Measurements from ENCODE around the gene GRAMD1B.
"Not testable (repeated sequence)": the region's sequence is repeated elsewhere in the genome, so short reads cannot be mapped to it uniquely, and the experiment has no call there.

Gene GRAMD1B

DNA sequence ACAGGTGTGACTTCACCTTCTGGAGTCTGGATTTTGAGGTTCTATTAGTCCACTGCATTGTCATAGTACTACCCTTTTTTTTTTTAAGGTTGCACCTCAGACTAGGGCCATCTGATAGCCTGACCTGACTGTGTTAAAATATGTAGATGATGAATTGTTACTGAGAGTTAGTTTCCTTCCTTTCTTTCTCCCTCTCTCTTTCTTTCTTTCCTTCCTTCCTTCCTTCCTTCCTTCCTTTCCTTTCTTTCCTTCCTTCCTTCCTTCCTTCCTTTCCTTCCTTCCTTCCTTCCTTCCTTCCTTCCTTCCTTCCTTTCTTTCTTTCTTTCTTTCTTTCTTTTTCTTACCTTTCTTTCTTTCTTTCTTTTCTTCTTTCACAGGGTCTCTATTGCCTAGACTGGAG is 83.2 kb downstream of the GRAMD1B start:
- DNase-seq = not testable (repeated sequence)

DNA sequence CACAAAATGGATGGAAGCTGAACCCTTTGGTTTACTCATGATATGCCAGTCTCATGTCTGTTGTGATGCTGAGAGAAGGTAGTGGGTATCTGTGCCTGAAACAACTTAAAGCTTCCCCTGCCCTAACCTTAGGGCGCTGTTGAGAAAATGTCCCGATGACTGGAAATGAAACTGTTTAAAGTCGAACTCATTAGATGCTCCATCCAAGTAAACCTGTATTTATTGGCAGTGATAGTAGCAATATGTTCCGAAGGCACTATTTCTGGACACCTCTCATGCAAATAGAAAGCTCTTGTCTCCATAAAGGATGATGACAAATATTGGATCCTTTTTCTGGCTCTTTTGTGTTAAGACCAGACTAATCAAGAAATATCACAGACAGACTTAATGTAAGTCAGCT is 86.2 kb downstream of the GRAMD1B start:
- no peak for DNase-seq

GRCh38 chr11:123517559-123518364 is 87.7 kb downstream of the GRAMD1B start:
- DNase-seq = no peak

- DNase-seq = no peak
Observed at GRCh38 chr11:123518496-123519054, 88.5 kb downstream of the GRAMD1B start.

GRCh38 chr11:123519055-123519796 is 89.2 kb downstream of the GRAMD1B start:
- DNase-seq = no peak

DNA sequence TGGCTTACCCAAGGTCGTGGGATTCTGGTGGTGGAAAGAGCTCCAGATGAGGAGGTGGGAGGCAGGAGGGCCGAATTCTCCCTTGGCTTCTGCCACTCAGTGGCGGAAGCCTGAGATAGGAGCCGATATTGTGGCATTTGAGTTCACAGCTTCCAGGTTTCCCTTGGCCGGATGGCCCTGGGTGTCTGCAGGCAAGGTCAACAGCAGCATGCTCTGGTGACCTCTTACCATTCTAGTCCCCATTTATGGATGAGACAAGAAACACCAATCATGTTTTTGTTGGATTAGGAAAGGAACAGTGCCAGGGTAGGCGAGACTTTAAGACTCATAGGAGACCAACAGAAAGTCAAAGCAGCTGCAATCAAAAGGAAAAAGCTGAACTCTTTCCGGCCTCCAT is 89.7 kb downstream of the GRAMD1B start:
- no peak for DNase-seq

- DNase-seq = not testable (repeated sequence)
Observed at GRCh38 chr11:123520476-123520875, 90.4 kb downstream of the GRAMD1B start.

DNA sequence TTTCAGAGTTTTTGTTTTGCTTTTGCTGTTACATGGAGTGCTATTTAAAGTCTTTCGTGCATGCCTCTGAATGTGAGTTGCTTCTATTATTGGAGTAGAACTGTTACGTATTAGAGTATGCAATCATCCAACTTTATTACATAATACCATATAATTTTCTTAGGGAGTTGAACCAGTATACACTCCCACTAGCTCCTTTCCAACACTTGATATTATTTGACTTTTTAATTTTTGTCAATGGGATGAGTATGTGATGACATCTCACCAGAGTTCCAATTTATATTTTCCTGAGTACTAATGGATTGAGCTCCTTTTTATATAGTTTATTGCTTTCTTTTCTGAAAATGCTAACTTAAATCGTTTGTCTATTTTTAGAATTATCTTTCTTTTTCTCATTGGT is 90.9 kb downstream of the GRAMD1B start:
- DNase-seq = no peak

- no peak for DNase-seq
Observed at GRCh38 chr11:123521930-123522329, 91.9 kb downstream of the GRAMD1B start.

GRCh38 chr11:123523539-123523938 is 93.5 kb downstream of the GRAMD1B start:
- no peak for DNase-seq

GRCh38 chr11:123525097-123525496 is 95.0 kb downstream of the GRAMD1B start:
- DNase-seq = no peak

DNA sequence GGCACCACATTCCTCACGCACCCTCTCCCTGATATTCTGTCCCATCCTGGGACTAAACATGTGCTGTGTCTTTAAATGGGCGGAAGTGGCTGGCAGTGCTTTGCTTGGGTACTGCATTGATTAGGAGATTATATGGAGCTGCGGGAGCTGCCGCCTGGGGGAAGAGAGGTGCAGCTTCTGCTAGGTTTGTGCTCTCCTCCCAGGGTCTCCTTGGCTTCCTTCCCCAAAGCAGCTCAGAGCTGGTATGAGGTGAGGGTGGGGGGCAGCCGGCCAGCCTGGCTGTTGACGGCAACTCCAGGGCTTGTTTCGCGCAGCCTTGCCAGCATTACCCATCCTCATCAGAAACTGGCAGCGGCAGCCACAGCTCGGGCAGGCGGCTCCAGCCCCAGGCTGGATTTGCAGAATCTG is 95.4 kb downstream of the GRAMD1B start:
- DNase-seq = no peak

DNA sequence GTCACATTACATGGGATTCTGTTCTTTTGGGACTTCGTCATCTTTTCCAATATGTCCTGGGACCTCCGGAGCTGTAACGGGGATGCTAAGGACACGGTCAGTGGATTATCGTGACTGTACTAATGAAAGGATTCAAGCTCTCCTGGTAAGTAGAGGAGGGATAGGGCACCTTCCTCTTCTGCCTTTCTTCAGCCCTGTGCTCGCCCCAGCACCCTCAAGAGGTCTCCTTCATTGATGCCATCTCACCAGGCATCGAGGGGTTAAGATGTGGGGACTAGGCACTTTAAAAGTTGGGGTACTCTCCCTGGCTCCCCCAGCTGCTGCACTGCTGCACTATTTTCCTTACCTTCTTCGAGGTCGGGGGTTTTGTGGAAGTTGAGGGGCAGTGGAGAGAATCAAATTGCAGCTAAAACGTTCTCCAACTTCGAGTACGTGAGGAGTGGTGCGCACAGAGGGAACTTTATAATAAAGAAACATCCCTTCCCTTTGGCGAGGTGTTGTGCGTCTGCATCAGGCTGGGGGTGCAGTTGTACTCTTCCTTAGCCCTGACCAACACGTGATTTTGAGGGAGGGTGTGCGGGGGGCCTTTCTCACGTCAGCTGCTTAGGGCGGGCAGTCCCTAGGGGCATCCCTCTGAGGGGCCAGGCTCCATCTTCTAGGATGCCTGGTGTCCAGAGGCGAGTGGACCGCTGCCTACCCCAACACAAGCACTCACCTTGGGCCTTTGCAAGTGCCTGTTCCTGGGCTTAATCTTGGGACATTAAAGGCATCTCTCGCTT is 96.1 kb downstream of the GRAMD1B start:
- no peak for DNase-seq

GRCh38 chr11:123526918-123527317 is 96.8 kb downstream of the GRAMD1B start:
- no peak for DNase-seq

- no peak for DNase-seq
Observed at GRCh38 chr11:123527526-123527925, 97.5 kb downstream of the GRAMD1B start.

GRCh38 chr11:123527947-123528346 is 97.9 kb downstream of the GRAMD1B start:
- DNase-seq = no peak

DNA sequence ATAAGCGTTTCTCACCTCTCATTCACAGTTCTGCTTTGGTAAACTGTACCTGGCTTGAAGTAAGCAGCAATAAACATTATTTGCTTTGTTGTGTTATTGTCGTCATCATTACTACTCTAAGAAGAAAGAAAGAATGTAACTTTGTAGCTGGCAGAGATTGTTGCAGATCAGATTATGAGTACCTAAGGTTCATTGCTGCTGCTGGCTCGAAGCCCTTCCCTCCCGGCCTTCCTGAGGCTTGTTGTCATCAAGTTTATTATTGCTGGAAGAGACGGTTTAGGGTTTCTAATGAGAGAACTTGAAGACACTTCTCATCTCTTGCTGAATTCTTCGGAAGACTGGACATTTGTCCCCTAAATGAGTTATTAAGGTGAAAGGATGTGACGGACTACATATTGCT is 101.3 kb downstream of the GRAMD1B start:
- DNase-seq = no peak

DNA sequence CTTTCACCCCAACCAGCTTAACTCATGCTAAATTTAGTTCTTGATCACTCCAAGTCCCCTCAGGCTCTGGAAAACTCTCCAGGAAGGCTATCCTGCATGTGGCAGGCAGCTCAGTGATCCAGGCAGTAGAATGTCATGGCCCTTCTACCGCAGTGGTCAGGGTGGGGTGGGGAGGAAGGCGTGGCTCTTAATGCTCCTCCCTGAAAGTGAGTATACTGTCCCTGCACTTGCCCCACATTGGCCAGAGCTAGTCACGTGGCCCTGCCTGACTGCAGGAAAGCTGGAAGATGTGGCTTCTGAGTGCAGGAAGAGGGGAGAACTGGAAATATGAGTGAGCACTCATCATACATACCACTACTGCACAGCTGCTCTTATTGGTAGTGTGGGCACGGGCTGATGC is 102.1 kb downstream of the GRAMD1B start:
- no peak for DNase-seq

DNA sequence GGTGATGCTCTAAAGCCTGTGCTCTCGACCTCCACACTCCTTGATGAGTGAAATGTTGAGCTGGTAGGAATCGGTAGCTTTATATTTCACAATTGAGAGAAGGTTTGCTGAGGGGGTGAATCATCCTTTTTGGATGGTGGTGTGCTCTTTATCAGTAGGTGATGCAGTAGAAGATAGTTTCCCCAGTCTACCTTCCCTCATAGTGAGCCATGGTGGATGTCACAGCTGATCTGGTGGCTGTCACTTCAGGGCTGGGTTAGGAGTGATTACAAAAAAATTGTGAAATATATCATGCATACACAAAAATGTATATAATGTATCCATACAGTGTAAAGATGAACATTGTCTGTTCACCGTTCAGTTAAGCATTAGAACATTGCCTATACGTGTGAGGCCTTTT is 105.3 kb downstream of the GRAMD1B start:
- DNase-seq = no peak

GRCh38 chr11:123536690-123537437 is 106.8 kb downstream of the GRAMD1B start:
- no peak for DNase-seq

DNA sequence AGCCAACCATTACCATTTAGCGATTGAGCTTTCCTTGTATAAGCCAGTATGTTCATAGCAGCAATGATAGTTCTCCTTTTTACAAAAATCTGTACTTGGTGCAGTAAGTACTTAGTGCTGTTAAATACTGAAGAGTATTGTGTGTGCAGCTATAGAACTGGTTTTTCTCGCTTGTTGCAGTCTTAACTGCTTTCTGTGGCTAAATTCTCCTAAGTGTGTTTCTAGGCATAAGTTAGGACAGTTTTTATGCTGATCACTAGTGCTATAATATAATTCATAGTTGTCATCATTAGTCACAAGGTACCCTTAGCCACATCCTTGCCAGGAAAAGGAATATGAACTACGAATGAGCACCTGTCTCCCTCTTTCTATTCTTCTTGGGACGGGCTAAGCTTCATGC is 107.7 kb downstream of the GRAMD1B start:
- DNase-seq = no peak

GRCh38 chr11:123543797-123544196 is 113.7 kb downstream of the GRAMD1B start:
- DNase-seq = no peak

All from GDM1 (cell line).